Measurements from ENCODE around the gene OGN.

The OGN gene

DNA sequence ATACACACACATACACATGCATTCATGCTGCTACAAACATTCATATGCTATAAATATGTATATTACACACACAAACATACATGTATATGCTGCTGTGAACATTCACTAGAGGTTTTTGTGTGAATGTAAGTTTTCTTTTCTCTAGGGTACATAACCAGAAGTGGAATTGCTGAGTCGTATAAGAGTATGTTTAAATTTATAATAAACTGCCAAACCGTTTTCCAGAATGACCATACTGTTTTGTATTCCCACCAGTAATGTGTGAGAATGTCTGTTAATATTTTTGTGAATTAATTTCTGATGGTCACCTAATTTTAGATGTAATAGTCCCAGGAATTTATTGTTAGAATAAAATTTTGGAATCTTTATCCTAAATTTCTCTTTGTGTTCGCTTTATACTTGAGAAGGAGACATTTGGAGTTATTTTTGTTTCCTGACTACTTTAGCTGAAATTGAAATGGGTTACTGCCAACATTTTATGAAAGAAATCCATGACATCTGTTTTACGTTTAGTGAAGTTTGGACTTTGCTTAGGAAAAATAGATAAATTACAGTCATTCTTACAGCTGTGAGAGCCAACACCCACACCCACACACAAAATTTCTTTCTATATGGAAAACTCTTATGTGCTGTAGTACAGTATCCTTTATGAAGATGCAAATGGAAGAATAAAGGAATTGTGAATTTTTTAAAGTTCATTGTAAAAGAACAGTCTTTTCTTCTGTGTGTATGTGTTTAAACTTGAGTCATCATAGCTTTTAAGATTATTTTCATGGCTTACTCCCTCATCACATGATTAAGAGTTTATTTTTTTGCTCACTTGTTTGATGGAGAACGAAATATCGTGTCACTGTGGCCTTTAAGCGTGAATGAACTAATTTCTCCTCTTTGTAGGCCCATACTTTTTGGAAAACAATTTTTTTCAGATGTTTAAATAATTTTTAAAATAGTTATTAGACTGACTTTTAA lies 54.3 kb downstream of the OGN start:
- Histone ChIP-seq H3K4me3 (ENCODE audit: low read depth, low read length) (no peak overlapping the region), H3K36me3 (ENCODE audit: control insufficient read depth in 2 of 2, insufficient read depth in 1 of 2, low read length in 2 of 2) (peaks cover 0 to 21% of the 10 kb centered on the region in 2 experiments), H3K9me3 (ENCODE audit: control insufficient read depth, insufficient read depth, low read depth, low read length) (no peaks in the 10 kb centered on the region), H3K4me1 (ENCODE audit: control insufficient read depth, insufficient read depth, low read length) (no peaks in the 10 kb centered on the region), H3K27ac (ENCODE audit: extremely low read depth, low read depth, low read length) (no peak overlapping the region)
- CTCF ChIA-PET, result interaction anchor here (0.7 kb wide), 1 partner anchor 369 kb away, joined by 4 read pairs; no protein-coding TSS in a partner anchor
- TF ChIP-seq ZSCAN16 (tag by site-specific recombination; IDR thresholded peaks at IDR 0.05) (no peak), KLF16 (tag by site-specific recombination; IDR thresholded peaks at IDR 0.05) (no peak), ZNF214 (tag by site-specific recombination; IDR thresholded peaks at IDR 0.05; ENCODE audit: borderline replicate concordance) (no peak), ZNF391 (tag by site-specific recombination; IDR thresholded peaks at IDR 0.05; ENCODE audit: borderline replicate concordance, low read depth) (no peak), ZNF623 (tag by site-specific recombination; IDR thresholded peaks at IDR 0.05) (no peak), ZNF37A (tag by site-specific recombination; IDR thresholded peaks at IDR 0.05) (no peak), HOXC10 (CRISPR knock-in tag; IDR thresholded peaks at IDR 0.05) (no peak), ZNF423 (tag by site-specific recombination; IDR thresholded peaks at IDR 0.05) (no peak), ZSCAN23 (tag by site-specific recombination; IDR thresholded peaks at IDR 0.05) (no peak), ZIC2 (tag by site-specific recombination; IDR thresholded peaks at IDR 0.05) (no peak), ZNF354C (tag by site-specific recombination; IDR thresholded peaks at IDR 0.05; ENCODE audit: borderline replicate concordance, low read depth) (no peak), MZF1 (tag by site-specific recombination; IDR thresholded peaks at IDR 0.05; ENCODE audit: borderline replicate concordance) (no peak)
- TF ChIP-seq, protein P1, sequence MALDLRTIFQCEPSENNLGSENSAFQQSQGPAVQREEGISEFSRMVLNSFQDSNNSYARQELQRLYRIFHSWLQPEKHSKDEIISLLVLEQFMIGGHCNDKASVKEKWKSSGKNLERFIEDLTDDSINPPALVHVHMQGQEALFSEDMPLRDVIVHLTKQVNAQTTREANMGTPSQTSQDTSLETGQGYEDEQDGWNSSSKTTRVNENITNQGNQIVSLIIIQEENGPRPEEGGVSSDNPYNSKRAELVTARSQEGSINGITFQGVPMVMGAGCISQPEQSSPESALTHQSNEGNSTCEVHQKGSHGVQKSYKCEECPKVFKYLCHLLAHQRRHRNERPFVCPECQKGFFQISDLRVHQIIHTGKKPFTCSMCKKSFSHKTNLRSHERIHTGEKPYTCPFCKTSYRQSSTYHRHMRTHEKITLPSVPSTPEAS (tag by site-specific recombination; IDR thresholded peaks at IDR 0.05), result no peak
- TF ChIP-seq, protein P2, sequence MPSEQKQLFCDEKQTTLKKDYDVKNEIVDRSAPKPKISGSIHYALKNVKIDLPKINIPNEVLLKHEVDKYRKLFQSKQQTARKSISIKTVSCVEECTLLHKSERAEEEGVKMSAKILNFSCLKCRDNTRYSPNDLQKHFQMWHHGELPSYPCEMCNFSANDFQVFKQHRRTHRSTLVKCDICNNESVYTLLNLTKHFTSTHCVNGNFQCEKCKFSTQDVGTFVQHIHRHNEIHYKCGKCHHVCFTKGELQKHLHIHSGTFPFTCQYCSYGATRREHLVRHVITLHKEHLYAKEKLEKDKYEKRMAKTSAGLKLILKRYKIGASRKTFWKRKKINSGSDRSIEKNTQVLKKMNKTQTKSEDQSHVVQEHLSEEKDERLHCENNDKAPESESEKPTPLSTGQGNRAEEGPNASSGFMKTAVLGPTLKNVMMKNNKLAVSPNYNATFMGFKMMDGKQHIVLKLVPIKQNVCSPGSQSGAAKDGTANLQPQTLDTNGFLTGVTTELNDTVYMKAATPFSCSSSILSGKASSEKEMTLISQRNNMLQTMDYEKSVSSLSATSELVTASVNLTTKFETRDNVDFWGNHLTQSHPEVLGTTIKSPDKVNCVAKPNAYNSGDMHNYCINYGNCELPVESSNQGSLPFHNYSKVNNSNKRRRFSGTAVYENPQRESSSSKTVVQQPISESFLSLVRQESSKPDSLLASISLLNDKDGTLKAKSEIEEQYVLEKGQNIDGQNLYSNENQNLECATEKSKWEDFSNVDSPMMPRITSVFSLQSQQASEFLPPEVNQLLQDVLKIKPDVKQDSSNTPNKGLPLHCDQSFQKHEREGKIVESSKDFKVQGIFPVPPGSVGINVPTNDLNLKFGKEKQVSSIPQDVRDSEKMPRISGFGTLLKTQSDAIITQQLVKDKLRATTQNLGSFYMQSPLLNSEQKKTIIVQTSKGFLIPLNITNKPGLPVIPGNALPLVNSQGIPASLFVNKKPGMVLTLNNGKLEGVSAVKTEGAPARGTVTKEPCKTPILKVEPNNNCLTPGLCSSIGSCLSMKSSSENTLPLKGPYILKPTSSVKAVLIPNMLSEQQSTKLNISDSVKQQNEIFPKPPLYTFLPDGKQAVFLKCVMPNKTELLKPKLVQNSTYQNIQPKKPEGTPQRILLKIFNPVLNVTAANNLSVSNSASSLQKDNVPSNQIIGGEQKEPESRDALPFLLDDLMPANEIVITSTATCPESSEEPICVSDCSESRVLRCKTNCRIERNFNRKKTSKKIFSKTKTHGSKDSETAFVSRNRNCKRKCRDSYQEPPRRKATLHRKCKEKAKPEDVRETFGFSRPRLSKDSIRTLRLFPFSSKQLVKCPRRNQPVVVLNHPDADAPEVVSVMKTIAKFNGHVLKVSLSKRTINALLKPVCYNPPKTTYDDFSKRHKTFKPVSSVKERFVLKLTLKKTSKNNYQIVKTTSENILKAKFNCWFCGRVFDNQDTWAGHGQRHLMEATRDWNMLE (tag by site-specific recombination; conservative IDR thresholded peaks at IDR 0.05; ENCODE audit: low read depth), result no peak
- TF ChIP-seq, protein P3, sequence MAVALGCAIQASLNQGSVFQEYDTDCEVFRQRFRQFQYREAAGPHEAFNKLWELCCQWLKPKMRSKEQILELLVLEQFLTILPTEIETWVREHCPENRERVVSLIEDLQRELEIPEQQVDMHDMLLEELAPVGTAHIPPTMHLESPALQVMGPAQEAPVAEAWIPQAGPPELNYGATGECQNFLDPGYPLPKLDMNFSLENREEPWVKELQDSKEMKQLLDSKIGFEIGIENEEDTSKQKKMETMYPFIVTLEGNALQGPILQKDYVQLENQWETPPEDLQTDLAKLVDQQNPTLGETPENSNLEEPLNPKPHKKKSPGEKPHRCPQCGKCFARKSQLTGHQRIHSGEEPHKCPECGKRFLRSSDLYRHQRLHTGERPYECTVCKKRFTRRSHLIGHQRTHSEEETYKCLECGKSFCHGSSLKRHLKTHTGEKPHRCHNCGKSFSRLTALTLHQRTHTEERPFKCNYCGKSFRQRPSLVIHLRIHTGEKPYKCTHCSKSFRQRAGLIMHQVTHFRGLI (tag by site-specific recombination; IDR thresholded peaks at IDR 0.05), result no peak
- TF ChIP-seq, protein P4, sequence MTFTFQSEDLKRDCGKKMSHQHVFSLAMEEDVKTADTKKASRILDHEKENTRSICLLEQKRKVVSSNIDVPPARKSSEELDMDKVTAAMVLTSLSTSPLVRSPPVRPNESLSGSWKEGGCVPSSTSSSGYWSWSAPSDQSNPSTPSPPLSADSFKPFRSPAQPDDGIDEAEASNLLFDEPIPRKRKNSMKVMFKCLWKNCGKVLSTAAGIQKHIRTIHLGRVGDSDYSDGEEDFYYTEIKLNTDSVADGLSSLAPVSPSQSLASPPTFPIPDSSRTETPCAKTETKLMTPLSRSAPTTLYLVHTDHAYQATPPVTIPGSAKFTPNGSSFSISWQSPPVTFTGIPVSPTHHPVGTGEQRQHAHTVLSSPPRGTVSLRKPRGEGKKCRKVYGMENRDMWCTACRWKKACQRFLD (tag by site-specific recombination; IDR thresholded peaks at IDR 0.05), result no peak
- POLR2A ChIA-PET, result no interaction called here

Measured in HEK293 (cell line).